Activated CD4-positive, alpha-beta T cell treated with anti-CD3 and anti-CD28 coated beads for 4 hours (primary cell): ENCODE measurements around the gene PSMB2.

Experiments used
- DNase-seq, 2 donors: peaks; one replicate each; pipeline ENCODE4 v3.0.0-alpha.2; 2020

PSMB2 gene

DNA sequence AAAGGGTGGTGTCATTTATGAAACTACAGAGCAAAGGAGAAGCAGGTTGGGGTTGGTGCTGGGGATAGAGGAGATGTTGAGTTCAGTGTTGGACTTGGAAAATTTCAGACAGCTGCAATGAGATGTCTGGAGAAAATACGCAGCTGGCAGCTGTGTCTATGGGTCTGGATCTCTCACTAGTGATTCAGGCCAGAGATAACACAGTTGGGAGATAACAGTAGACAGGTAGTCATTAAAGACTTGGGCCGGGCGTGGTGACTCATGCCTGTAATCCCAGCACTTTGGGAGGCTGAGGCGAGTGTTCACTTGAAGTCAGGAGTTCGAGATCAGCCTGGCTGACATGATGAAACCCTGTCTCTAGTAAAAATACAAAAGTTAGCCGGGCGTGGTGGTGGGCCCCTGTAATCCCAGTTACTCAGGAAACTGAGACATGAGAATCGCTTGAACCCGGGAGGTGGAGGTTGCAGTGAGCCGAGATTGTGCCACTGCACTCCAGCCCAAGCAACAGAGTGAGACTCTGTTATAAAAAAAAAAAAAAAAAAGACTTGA is 70.7 kb downstream of the PSMB2 start:
- DNase-seq, result no peak

DNA sequence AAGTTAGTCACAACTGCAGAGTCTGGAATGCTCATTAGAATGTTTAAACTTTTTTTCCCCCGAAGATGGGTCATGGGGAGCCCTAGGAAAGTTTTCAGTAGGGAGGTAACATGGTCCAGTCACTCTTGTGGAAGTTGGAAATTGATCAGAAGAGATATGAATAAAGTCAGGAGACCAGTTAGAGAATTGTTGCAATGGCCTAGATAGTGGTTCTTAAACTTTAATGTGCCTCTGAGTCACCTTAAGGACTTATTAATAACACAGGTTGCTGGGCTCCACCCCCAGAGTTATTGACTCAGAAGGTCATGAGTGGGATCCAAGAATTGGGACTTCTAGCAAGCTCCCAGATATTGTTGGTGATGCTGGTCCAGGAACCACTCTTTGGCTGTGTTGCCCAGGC is 71.4 kb downstream of the PSMB2 start:
- no peak for DNase-seq

DNA sequence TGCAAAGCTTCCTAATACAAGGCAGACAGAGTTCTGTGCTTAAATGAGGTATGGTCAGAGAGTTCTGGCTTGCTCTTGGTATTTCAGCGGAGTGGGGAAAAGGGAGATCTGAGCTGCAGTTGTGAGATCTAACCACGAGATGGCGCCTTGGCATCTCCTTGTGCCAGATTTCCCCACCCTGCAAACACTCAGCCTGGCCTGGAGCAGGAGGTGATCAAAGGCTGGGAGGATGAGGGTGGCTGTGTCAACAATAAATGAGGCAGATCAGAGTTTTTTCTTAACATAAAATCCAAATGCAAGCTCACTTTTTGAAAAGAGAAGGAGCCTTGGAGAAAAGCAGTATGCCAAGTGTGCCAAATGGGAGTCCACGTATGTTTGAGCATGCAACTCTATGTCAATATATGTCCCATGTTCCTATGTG is 72.3 kb downstream of the PSMB2 start:
- peak; percentile 54 to 66 for DNase-seq

DNA sequence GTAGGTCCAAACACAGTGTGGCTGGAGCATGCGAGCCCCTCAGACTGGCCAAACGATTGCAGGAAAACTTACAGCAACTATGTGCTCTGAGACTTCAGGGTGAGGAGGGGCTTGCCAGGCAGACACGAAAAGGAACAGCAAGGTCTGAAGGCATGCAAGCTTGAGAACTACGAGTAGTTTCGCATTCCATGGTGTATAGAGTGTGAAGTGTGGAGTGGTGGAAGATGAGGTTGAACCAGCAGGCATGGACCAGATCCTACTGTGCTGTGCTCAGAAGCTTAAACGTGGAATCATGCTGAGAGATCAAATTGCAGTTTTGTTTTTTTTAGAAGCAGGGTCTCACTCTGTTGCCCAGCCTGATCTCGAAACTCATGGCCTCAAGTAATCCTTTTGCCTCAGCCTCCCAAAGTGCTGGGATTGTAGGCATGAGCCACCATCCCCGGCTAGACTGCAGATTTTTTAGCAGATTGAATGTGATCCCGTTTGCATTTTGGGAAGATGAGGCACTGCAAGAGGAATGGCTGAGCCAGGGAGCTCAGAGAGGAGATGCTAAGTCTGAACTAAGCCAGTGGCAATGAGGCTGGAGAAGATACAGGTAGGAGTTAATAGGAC is 73.3 kb downstream of the PSMB2 start:
- DNase-seq, result no peak

DNA sequence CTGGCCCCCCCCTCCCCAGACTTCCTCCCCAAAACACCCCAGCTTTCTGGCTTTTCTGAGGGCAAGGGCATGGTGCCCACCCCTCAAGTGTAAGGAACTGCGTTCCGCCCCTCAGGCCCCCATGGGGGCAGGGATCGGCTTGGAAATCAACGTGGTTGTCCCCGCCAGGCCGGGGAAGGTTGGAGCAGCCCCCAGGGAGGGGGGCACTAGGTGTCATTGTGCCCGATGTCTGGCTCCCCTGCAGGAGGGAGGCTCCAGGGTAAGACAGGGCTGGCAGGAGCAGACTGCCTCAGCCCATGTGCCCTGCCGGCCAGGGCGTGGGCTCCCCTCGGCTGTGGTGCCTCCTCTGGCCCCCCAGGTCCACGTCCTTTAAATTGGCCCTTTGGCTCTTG is 75.6 kb downstream of the PSMB2 start:
- no peak for DNase-seq

DNA sequence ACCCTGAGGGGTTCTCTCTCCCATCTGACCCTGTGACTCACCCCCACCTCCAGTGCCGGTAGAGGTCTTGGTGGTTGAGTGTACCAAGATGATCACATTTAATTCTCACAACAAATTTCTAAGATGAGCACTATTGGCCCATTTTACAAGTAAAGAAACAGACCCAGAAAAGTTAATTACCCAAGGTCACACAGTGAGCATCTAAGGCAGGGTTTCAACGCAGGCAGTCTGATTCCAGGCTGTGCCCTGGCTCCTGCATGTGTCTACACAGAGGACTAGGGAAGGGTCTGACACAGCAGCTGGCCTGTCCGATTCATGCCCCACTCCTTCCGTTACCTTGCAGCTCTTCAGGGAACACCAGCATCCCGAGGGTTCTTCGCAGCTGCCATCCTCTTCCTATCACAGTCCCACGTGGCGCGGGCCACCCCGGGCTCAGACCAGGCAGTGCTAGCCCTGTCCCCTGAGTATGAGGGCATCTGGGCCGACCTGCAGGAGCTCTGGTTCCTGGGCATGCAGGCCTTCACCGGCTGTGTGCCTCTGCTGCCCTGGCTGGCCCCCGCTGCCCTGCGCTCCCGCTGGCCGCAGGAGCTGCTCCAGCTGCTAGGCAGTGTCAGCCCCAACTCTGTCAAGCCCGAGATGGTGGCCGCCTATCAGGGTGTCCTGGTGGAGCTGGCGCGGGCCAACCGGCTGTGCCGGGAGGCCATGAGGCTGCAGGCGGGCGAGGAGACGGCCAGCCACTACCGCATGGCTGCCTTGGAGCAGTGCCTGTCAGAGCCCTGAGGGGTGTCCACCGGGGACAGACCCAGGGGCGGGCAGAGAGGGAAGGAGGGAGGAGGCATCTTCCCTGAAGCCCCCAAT is 76.2 kb downstream of the PSMB2 start:
- no peak for DNase-seq

DNA sequence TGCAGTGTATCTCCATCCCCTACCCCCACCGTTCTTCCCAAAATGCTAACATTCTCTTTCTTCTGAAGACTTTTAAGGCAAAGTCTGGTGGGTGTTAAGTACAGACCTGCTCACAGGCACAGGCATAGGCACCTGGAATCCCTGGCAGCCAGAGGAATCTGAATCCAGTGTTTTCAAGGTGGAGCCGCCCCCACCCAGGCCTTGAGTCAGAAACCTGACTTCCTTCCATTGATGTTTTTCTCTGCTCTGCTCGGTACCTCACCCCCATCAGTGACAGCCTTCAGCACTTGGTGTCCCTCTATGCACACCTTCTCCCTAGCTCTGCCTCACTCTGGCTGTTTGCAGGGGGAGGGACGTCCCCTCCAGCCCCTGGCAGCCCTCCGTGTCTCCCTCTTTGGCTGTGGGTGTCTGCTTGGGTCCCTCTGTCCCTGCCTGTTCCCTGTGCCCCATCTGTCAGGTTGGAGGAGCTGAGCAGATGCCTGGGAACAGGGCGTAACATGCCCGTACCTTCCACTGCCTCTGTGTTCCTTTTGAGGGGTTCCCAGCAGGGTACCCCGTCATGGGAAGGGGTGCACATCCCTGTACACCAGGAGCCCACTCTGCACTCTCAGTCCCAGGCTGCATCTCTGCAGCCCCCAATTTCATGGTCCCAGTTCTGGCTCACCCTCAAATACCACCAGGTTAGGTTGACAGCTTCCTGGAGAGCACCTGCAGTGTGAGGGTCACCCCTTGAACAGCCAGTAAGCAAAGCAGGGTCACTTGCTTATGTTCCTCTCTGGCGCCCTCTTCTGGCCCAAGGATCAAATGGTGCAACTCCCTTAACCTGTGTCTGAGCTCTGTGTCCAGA is 77.1 kb downstream of the PSMB2 start:
- peak; percentile 76 to 84 for DNase-seq

DNA sequence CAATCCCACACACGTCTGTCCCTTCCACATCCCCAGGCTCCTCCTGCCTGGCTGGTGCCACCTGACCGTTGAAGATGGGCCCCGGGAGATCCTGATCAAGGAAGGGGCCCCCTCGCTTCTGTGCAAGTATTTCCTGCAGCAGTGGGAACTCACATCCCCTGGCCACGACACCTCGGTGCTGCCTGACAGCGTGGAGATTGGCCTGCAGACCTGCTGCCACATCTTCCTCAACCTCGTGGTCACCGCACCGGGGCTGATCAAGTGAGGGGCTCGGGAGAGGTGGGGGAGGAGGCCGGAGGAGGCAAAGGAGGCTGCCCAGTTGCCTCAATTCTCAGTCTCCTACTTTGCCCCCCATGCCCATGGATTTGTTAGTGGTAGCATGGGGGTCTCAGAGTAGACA is 78.2 kb downstream of the PSMB2 start:
- no peak for DNase-seq

DNA sequence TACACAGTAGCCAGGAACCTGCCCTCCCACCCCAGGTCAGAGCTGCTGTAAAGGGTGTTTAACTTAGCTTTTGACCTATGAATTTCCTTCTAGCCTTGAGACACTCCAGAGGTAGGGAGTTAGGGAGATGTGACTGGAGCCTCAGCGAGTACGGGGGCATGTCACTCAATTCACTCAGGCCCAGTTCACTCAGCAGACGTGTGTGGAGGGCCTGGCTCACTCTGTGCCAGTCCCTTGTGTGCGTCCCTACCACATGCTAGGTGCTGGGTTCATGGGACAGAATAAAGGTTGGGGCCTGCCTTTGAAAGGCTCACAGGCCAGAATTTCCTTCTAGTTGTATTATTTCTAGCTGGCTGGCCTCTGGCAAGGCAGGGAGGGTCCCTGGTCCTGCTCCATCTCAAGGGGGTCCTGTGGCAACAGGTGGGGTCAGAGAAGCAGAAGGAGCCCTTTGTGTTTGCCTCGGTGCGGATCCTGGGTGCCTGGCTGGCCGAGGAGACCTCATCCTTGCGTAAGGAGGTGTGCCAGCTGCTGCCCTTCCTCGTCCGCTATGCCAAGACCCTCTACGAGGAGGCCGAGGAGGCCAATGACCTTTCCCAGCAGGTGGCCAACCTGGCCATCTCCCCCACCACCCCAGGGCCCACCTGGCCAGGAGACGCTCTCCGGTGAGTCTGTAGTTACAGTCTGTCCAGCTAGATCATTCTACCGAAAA is 79.2 kb downstream of the PSMB2 start:
- no peak for DNase-seq

DNA sequence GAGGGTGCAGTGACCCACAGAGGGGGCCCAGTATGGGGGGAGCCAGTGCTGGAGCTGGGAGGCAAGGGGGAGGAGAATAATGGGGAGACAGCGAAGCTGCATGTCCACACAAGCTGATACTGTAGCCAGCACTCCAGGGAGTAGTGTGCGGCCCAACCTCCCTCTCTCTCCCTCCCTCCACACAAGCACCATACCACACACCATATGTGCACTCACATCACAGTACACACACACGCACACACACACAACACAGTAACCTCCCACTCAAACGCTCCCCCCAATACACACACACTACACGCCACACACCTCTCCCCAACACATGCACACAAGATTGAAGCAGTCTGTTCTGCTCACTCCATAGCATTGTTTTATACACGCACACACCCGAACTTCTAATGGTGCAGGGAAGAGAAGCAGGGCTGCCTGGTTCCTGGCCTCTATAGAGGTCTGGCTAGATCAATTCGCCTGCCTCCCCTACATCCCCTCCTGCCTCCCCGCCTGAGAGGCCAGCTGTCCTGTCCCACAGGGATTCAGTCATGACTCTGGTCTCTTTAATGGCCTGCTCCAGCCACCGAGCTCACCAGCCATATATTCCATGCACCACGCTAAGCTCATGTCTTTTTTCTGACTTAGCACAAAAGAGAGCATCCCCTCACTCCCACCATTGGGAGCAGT is 79.9 kb downstream of the PSMB2 start:
- no peak for DNase-seq

DNA sequence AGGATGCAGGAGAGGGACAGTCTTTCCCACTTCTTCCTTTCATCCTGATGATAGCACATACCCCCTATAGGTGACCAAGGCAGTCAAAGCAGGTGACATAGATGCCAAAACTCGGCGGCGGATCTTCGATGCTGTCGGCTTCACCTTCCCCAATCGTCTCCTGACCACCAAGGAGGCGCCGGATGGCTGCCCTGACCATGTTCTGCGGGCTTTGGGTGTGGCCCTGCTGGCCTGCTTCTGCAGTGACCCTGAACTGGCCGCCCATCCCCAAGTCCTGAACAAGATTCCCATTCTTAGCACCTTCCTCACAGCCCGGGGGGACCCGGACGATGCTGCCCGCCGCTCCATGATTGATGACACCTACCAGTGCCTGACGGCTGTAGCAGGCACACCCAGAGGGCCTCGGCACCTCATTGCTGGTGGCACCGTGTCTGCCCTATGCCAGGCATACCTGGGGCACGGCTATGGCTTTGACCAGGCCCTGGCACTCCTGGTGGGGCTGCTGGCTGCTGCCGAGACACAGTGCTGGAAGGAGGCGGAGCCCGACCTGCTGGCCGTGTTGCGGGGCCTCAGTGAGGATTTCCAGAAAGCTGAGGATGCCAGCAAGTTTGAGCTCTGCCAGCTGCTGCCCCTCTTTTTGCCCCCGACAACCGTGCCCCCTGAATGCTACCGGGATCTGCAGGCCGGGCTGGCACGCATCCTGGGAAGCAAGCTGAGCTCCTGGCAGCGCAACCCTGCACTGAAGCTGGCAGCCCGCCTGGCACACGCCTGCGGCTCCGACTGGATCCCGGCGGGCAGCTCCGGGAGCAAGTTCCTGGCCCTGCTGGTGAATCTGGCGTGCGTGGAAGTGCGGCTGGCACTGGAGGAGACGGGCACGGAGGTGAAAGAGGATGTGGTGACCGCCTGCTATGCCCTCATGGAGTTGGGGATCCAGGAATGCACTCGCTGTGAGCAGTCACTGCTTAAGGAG is 80.8 kb downstream of the PSMB2 start:
- DNase-seq, result no peak

DNA sequence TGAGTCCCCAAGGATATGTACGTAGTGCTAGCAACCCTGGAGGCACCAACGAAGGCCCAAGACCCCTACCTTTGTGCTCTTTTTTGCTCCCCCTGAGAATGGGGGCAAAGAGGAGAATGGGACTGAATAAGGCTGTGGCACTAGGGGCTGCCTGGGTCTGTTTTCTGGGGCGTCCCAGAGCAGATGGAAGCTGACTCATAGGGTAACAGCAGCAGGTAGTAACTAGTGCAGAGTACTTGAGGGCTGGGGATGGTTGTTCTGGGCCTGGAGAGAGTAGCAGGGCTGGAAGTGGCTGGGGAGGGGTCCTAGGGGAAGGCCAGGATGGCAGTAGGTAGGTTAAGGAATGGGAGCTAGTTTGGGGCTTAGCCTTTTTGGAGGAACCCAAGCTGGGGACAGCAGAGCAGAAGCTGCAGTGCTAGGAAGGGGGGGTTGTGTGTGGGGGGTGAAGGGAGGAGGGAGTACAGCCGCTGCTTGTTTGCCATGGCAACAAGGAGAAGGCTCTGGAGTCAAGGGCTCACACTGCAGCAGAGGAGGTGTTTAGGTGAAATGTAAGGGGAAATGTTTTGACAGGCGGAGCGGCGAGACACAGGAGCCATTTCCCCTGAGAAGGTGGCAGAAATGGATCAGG is 81.9 kb downstream of the PSMB2 start:
- DNase-seq, result no peak

DNA sequence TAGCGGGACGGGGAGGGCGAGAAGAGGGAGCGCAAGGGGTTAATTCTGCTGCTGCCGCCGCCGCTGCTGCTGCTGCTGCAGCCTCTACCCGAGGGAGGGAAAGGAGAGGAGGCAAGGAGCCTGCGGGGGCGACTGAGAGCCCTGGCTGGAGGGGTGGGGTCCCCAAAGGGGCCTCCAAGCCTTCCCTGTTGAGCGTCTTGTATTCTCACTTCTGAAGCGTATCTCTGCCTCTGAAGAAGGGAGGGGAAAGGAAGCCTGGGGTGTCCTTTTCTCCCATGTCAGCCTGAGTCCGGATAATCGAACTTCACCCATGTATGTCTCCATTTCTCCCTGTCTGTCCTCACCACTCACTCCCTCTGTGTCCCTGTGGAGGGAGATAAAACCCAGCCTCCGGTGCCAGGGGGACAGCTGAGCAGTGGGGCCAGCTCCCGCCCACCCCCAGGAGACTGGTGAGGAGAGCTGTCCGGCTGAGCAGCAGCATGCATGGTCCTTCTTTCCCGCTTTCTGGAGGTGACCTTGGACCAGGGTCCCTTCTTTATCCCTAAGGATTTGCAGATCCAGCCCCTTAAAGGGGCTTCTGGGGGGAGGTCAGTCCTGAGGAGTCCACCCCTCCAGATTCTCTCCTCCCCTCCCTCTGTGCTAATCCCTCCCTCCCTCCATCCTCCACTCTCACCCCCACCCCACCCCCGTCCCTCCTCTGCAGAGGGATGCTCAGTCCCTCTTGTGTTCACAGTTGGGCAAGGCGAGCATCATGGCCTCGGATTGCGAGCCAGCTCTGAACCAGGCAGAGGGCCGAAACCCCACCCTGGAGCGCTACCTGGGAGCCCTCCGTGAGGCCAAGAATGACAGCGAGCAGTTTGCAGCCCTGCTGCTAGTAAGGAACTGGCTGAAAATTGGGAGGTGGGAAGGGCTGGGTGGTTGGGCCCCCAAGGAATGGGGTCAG is 82.7 kb downstream of the PSMB2 start:
- DNase-seq, result no peak

DNA sequence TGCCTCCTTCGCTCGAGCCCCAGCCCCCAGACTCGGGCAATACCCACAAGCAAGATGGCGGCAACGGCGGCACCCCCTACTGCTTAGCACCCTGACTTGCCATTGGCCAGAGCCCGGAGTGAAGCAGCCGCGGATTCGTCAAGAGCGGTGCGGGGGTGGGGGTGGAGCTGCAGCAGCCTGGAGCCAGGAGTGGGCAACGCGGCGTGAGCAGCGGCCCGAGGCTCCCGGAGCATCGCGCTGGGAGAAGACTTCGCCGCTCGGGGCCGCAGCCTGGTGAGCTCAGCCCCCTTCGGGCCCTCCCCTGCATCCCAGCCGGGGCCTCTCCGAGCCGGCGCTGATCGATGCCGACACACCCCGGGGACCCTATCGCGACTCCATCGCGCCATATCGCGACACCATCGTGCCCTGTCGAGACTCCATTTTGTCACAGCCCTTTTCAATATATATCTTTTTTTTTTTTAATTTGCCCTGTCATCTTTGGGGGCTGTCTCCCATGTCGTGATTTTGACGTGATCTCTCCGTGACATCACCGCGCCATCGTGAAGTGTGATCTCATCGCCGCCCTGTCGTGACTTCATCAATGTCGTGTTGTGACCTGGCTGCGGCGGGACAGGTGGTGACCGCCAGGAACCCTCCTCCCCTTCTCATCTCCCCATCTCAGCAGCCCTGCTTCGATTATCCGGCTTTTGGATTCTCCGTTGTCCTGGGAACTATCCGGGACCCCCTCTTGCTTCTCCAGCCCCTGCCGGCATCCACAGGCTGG is 83.5 kb downstream of the PSMB2 start, which contains the start of gene NCDN:
NCDN (plus strand) TSS at position 189 of the 763 bp plus-strand sequence; CDS start at position 581, 392 bp downstream.
- DNase-seq, result peak; percentile 95 to 96

DNA sequence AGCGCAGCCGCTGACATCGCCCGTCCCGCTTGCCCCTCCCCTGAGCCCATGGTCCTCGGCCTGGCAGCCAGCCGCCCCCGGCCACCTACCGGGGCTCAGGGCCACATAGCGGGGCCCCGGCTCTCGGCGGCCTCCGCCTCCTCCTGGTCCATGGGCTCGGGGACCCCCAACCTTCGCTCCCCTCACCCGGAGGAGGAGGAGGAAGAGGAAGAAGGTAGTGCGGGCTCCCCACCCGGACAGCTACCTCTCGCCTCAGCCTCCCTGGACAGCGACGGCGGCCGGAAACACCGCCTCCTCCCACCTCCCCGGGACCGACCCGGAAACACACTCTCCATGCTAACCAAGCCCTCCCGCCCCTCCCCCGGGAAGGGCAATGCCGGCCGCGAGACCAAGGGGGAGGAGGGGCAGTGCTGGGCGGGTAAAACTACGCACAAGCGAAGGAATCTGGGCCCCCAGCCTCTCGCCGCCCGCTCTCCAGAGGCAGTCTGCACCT is 84.2 kb downstream of the PSMB2 start, which contains the start of gene KIAA0319L:
KIAA0319L (minus strand) TSS at position 286 of the 493 bp plus-strand sequence. CDS start 2,912 bp downstream, outside the sequence.
- DNase-seq, result no peak

DNA sequence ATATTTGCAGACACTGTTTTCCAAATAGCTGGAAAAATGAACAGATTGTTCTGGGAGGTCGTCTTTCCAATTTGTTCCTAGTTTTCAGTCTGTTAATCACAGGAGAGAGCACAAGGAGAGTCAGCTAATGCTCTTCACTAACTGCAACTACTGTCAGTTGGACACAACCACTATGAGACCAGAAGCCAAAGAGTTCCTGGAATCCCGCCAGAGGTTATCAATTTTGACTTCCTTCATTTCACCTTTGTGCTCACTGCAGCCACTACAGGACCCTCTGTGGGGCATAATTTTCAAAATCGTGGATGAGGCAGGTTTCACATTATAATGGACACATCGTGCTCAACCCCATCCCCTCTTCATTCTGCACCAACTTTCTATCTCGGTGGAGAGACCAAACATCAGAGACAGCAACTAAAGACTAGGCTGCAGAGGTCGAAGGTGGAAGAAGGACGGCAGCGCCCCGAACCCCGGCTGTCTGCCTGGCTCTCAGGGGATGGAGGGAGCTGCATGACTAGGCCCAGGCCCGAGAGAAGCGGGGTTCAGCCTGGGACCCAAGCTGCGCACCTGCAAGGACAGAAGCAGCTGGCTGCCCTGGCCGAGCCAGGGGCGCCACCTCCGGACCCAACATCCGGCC is 84.7 kb downstream of the PSMB2 start:
- no peak for DNase-seq
